ENCODE measurements around the gene GPR39. TPM values are rescaled to one million over a fixed set of nuclear protein-coding genes. Genes with fewer than 3 reads are reported as not detected.

Gene GPR39
- 8.7 TPM for total RNA-seq
- polyA plus RNA-seq (ENCODE audit: insufficient read depth, low read depth, low replicate concordance) = 4.9 TPM
- long read RNA-seq, donor 1, partial matches to known transcripts = 194 of 199 reads
- long read RNA-seq, donor 1, other reads (novel, unspliced or antisense) = 5 of 199 reads
- long read RNA-seq, donor 2 = 0 reads
- long read RNA-seq, donor 3 = 0 reads
- long read RNA-seq, donor 4 = 0 reads
- long read RNA-seq, donor 5 = 0 reads
- long read RNA-seq, donor 6, partial matches to known transcripts = 0 of 18 reads
- long read RNA-seq, donor 6, other reads (novel, unspliced or antisense) = 18 of 18 reads
- long read RNA-seq, donor 7, partial matches to known transcripts = 3 of 8 reads
- long read RNA-seq, donor 7, other reads (novel, unspliced or antisense) = 5 of 8 reads
- long read RNA-seq, donor 8 = 0 reads
- long read RNA-seq, donor 9 = 0 reads
- long read RNA-seq, donor 10, partial matches to known transcripts = 0 of 1 reads
- long read RNA-seq, donor 10, other reads (novel, unspliced or antisense) = 0 of 1 reads

DNA sequence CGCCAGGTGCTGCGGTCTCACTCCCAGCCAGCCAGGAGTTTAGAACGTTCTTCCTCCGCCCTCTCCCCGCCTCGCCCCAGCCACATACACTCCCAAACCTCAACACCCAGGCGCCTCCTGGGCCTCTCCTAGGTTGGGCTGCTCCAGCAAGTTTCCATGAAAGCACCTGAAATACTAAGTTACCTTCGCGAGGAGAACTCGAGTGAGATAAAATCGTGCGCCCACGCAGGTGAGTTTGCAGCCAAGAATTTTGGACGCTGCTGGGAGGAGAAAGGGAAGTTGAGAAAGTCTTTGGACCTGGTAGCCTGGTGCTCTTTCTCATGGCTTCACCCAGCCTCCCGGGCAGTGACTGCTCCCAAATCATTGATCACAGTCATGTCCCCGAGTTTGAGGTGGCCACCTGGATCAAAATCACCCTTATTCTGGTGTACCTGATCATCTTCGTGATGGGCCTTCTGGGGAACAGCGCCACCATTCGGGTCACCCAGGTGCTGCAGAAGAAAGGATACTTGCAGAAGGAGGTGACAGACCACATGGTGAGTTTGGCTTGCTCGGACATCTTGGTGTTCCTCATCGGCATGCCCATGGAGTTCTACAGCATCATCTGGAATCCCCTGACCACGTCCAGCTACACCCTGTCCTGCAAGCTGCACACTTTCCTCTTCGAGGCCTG, at the start of gene GPR39:
TSS of gene GPR39 (plus strand) at position 83 of the 673 bp plus-strand sequence.
- no peak for FAIRE-seq
- H3K4me3 ChIP-seq (ENCODE audit: low read length in 3 of 3) = peak within 1 kb of the TSS; percentile 14 to 73 (median 71)
- no peaks in the 10 kb centered on the region for H3K9me3 ChIP-seq (ENCODE audit: control insufficient read depth in 2 of 3, insufficient read depth in 1 of 3, low read length in 3 of 3)
- H3K9ac ChIP-seq (ENCODE audit: low read length in 3 of 3) = peak within 1 kb of the TSS in 2 of 3 donors; percentile 22 to 73
- TF ChIP-seq, protein P1, sequence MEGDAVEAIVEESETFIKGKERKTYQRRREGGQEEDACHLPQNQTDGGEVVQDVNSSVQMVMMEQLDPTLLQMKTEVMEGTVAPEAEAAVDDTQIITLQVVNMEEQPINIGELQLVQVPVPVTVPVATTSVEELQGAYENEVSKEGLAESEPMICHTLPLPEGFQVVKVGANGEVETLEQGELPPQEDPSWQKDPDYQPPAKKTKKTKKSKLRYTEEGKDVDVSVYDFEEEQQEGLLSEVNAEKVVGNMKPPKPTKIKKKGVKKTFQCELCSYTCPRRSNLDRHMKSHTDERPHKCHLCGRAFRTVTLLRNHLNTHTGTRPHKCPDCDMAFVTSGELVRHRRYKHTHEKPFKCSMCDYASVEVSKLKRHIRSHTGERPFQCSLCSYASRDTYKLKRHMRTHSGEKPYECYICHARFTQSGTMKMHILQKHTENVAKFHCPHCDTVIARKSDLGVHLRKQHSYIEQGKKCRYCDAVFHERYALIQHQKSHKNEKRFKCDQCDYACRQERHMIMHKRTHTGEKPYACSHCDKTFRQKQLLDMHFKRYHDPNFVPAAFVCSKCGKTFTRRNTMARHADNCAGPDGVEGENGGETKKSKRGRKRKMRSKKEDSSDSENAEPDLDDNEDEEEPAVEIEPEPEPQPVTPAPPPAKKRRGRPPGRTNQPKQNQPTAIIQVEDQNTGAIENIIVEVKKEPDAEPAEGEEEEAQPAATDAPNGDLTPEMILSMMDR (IDR thresholded peaks at IDR 0.05; ENCODE audit: borderline replicate concordance, extremely low read depth, insufficient read depth) = no peak
- peak in 1 of 5 donors; percentile 42 for DNase-seq
- no peaks in the 10 kb centered on the region for H3K36me3 ChIP-seq (ENCODE audit: control insufficient read depth in 2 of 3, insufficient read depth in 3 of 3, low read length in 3 of 3)
- peak within 1 kb of the TSS; percentile 72 to 90 for H3K27ac ChIP-seq (ENCODE audit: low read depth in 2 of 2, low read length in 2 of 2)
- H3K4me1 ChIP-seq (ENCODE audit: control insufficient read depth in 2 of 3, insufficient read depth in 2 of 3, low read depth in 1 of 3, low read length in 3 of 3) = peaks cover 0 to 22% (median 8%) of the 10 kb centered on the region in 3 donors
- H3K27me3 ChIP-seq (ENCODE audit: control insufficient read depth, insufficient read depth, low read length) = no peaks in the 10 kb centered on the region
- intact Hi-C loops (cut with DNase I) = no loop called here

DNA sequence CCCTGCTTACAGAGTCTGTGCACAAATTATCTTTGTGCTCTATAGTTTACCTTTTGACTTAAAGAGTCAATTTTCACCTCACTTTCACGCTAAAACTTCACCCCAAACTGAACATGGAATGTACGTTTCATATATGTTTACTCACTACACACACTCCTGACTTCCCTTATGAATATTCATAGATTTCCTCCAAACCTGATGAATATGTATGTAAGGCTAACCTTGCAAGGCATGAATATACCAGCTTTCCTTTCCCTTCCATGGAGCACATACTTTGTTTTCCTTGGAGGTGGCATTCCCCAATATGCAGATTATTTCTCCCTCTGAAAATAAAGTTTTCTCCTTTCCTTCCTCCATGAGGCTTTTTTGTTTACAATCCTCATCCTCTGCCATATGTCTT, 48.4 kb upstream of the GPR39 start:
- no peaks in the 10 kb centered on the region for H3K36me3 ChIP-seq (ENCODE audit: control insufficient read depth in 2 of 3, insufficient read depth in 3 of 3, low read length in 3 of 3)
- H3K27me3 ChIP-seq (ENCODE audit: control insufficient read depth, insufficient read depth, low read length) = no peaks in the 10 kb centered on the region
- H3K9me3 ChIP-seq (ENCODE audit: control insufficient read depth in 2 of 3, insufficient read depth in 1 of 3, low read length in 3 of 3) = peaks cover 0 to 3% (median 0%) of the 10 kb centered on the region in 3 donors
- no peak overlapping the region for H3K4me3 ChIP-seq (ENCODE audit: low read length in 3 of 3)
- H3K9ac ChIP-seq (ENCODE audit: low read length in 3 of 3) = no peak overlapping the region
- no peak for FAIRE-seq
- H3K4me1 ChIP-seq (ENCODE audit: control insufficient read depth in 2 of 3, insufficient read depth in 2 of 3, low read depth in 1 of 3, low read length in 3 of 3) = no peaks in the 10 kb centered on the region
- no peak for DNase-seq
- TF ChIP-seq, protein P1 (IDR thresholded peaks at IDR 0.05; ENCODE audit: borderline replicate concordance, extremely low read depth, insufficient read depth) = no peak
- intact Hi-C loops (cut with DNase I) = no loop called here
- no peak overlapping the region for H3K27ac ChIP-seq (ENCODE audit: low read depth in 2 of 2, low read length in 2 of 2)

DNA sequence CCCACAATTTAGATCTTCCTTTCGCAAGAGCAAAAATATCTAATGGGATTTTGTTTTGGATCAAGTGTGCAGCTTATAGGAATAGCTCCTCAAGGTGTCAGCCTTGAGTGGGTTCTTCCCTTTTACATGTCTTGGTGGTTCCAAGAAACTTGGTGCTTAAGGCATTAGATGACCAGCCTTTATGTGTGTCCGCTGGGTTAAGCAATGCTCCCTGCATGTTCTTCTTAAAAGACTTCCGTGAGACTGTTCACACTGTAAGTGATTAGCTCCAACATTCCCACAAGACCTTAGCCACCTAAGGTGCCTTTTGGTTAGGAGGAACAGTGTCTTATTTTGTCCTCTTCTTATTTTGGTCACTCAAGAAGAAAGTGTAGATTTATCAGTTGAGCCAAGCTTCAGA, 44.3 kb upstream of the GPR39 start:
- DNase-seq = no peak
- no peaks in the 10 kb centered on the region for H3K27me3 ChIP-seq (ENCODE audit: control insufficient read depth, insufficient read depth, low read length)
- H3K27ac ChIP-seq (ENCODE audit: low read depth in 2 of 2, low read length in 2 of 2) = no peak overlapping the region
- H3K9me3 ChIP-seq (ENCODE audit: control insufficient read depth in 2 of 3, insufficient read depth in 1 of 3, low read length in 3 of 3) = no peaks in the 10 kb centered on the region
- intact Hi-C loops (cut with DNase I) = no loop called here
- H3K4me1 ChIP-seq (ENCODE audit: control insufficient read depth in 2 of 3, insufficient read depth in 2 of 3, low read depth in 1 of 3, low read length in 3 of 3) = no peaks in the 10 kb centered on the region
- TF ChIP-seq, protein P1 (IDR thresholded peaks at IDR 0.05; ENCODE audit: borderline replicate concordance, extremely low read depth, insufficient read depth) = no peak
- no peak overlapping the region for H3K9ac ChIP-seq (ENCODE audit: low read length in 3 of 3)
- no peak overlapping the region for H3K4me3 ChIP-seq (ENCODE audit: low read length in 3 of 3)
- H3K36me3 ChIP-seq (ENCODE audit: control insufficient read depth in 2 of 3, insufficient read depth in 3 of 3, low read length in 3 of 3) = no peaks in the 10 kb centered on the region
- FAIRE-seq = no peak
